Stimulated activated CD4-positive, alpha-beta T cell treated with anti-CD3 and anti-CD28 coated beads, Interleukin-2, amount 100 ng/mL, for 24 hours (primary cell): Measurements from ENCODE around the gene FKBP1A.

Experiments
- DNase-seq, 2 donors: peaks; one replicate each; pipeline ENCODE4 v3.0.0-alpha.2; 2020

Gene FKBP1A

GRCh38 chr20:1392693-1393506 is at the start of gene FKBP1A:
FKBP1A (minus strand) TSS chr20:1393054; CDS start chr20:1392998, 56 bp downstream.
- DNase-seq: peak; percentile 89 to 90

- no peak for DNase-seq
These were observed 49.5 kb upstream of the FKBP1A start for GRCh38 chr20:1442304-1442703.

- DNase-seq: no peak
These were observed 48.3 kb upstream of the FKBP1A start for GRCh38 chr20:1441133-1441532.

- peak in 1 of 2 donors; percentile 11 for DNase-seq
These were observed 47.2 kb upstream of the FKBP1A start for GRCh38 chr20:1440024-1440423.

- no peak for DNase-seq
These were observed 45.5 kb upstream of the FKBP1A start for GRCh38 chr20:1438361-1438760.

GRCh38 chr20:1437235-1437904 is 44.5 kb upstream of the FKBP1A start:
- peak; percentile 81 to 83 for DNase-seq

- no peak for DNase-seq
These were observed 43.4 kb upstream of the FKBP1A start for GRCh38 chr20:1436263-1436662.

- no peak for DNase-seq
These were observed 42.5 kb upstream of the FKBP1A start for GRCh38 chr20:1435337-1435699.

- DNase-seq: peak; percentile 45 to 46
These were observed 41.9 kb upstream of the FKBP1A start for GRCh38 chr20:1434571-1435336.

GRCh38 chr20:1431158-1431557 is 38.3 kb upstream of the FKBP1A start:
- no peak for DNase-seq

- no peak for DNase-seq
These were observed 37.2 kb upstream of the FKBP1A start for GRCh38 chr20:1430004-1430451.

- no peak for DNase-seq
These were observed 36.4 kb upstream of the FKBP1A start for GRCh38 chr20:1429143-1429728.

- no peak for DNase-seq
These were observed 34.7 kb upstream of the FKBP1A start for GRCh38 chr20:1427457-1428054.

GRCh38 chr20:1426231-1426849 is 33.5 kb upstream of the FKBP1A start:
- DNase-seq: no peak

- no peak for DNase-seq
These were observed 31.5 kb upstream of the FKBP1A start for GRCh38 chr20:1424336-1424735.

GRCh38 chr20:1423625-1424106 is 30.8 kb upstream of the FKBP1A start:
- DNase-seq: no peak

GRCh38 chr20:1423206-1423605 is 30.4 kb upstream of the FKBP1A start:
- no peak for DNase-seq

- no peak for DNase-seq
These were observed 29.9 kb upstream of the FKBP1A start for GRCh38 chr20:1422753-1423152.

GRCh38 chr20:1420066-1420465 is 27.2 kb upstream of the FKBP1A start:
- no peak for DNase-seq

- no peak for DNase-seq
These were observed 25.5 kb upstream of the FKBP1A start for GRCh38 chr20:1418350-1418749.

GRCh38 chr20:1417790-1418189 is 24.9 kb upstream of the FKBP1A start:
- DNase-seq: no peak

GRCh38 chr20:1417273-1417672 is 24.4 kb upstream of the FKBP1A start:
- DNase-seq: no peak
